Trophoblast cell (in vitro differentiated cells and primary cell): Measurements from ENCODE around the gene TEX2.
A peak's percentile ranks its signal among the peaks of the same experiment; 100 is the strongest.

Experiments used
- DNase-seq, 2 donors: peaks; one replicate each; pipeline ENCODE4 v3.0.0-alpha.2; 2016
- H2AFZ ChIP-seq: 2 replicates; pipeline ENCODE4 v1.6.1; 2013; ENCODE audit warnings: low read length, moderate library complexity, mild to moderate bottlenecking; ENCODE audit not compliant: insufficient read depth, poor library complexity
- H2AK5ac ChIP-seq: 2 replicates; pipeline ENCODE4 v1.6.1; 2013; ENCODE audit warnings: mild to moderate bottlenecking, low read length
- H2BK120ac ChIP-seq: 2 replicates; pipeline ENCODE4 v1.6.1; 2013; ENCODE audit warnings: low read length, mild to moderate bottlenecking, moderate library complexity; ENCODE audit not compliant: insufficient read depth, poor library complexity
- H2BK12ac ChIP-seq: 2 replicates; pipeline ENCODE4 v1.6.1; 2013; ENCODE audit warnings: mild to moderate bottlenecking, low read length, moderate library complexity
- H2BK5ac ChIP-seq: 2 replicates; pipeline ENCODE4 v1.6.1; 2013; ENCODE audit warnings: low read length, low read depth, moderate library complexity, mild to moderate bottlenecking; ENCODE audit not compliant: poor library complexity
- H3K14ac ChIP-seq: 2 replicates; pipeline ENCODE4 v1.6.1; 2013; ENCODE audit warnings: mild to moderate bottlenecking, low read length
- H3K18ac ChIP-seq: 2 replicates; pipeline ENCODE4 v1.6.1; 2013; ENCODE audit warnings: mild to moderate bottlenecking, low read length
- H3K23ac ChIP-seq: 2 replicates; pipeline ENCODE4 v1.6.1; 2013; ENCODE audit warnings: low read length
- H3K27ac ChIP-seq: 2 replicates; pipeline ENCODE4 v1.5.1; 2013; ENCODE audit warnings: low read depth, mild to moderate bottlenecking, inconsistent platforms, low read length, moderate library complexity
- H3K27me3 ChIP-seq: 2 replicates; pipeline ENCODE4 v1.6.1; 2013; ENCODE audit warnings: inconsistent platforms, mild to moderate bottlenecking, low read length, moderate library complexity; ENCODE audit not compliant: insufficient read depth
- H3K36me3 ChIP-seq, 2 experiments: 1 replicate in 1 of 2; 2 replicates in 1 of 2; pipeline ENCODE4 v1.6.1; 2013; ENCODE audit warnings: low read length in 2 of 2, mild to moderate bottlenecking in 2 of 2, moderate library complexity in 1 of 2; ENCODE audit not compliant: insufficient read depth in 2 of 2, control insufficient read depth in 1 of 2
- H3K4ac ChIP-seq: 2 replicates; pipeline ENCODE4 v1.6.1; 2013; ENCODE audit warnings: low read depth, mild to moderate bottlenecking, low read length, moderate library complexity
- H3K4me1 ChIP-seq, 2 experiments: 1 replicate in 1 of 2; 2 replicates in 1 of 2; pipeline ENCODE4 v1.6.1; 2013; ENCODE audit warnings: low read length in 2 of 2, mild to moderate bottlenecking in 2 of 2, moderate library complexity in 1 of 2; ENCODE audit not compliant: insufficient read depth in 2 of 2, control insufficient read depth in 1 of 2
- H3K4me2 ChIP-seq: 2 replicates; pipeline ENCODE4 v1.6.1; 2013; ENCODE audit warnings: inconsistent platforms, mild to moderate bottlenecking, low read length, moderate library complexity
- H3K4me3 ChIP-seq: 2 replicates; pipeline ENCODE4 v1.5.1; 2013; ENCODE audit warnings: mild to moderate bottlenecking, low read depth, low read length, inconsistent platforms
- H3K79me1 ChIP-seq: one replicate; pipeline ENCODE4 v1.6.1; 2013; ENCODE audit warnings: low read length
- H3K79me2 ChIP-seq: 2 replicates; pipeline ENCODE4 v1.6.1; 2013; ENCODE audit warnings: low read length, mild to moderate bottlenecking; ENCODE audit not compliant: control insufficient read depth, insufficient read depth, poor library complexity
- H3K9ac ChIP-seq: 2 replicates; pipeline ENCODE4 v1.6.1; 2013; ENCODE audit warnings: mild to moderate bottlenecking, low read length
- H3K9me3 ChIP-seq: 2 replicates; pipeline ENCODE4 v1.6.1; 2013; ENCODE audit warnings: low read depth, mild to moderate bottlenecking, control low read depth, inconsistent platforms, low read length; ENCODE audit not compliant: insufficient read depth
- H4K12ac ChIP-seq: 2 replicates; pipeline ENCODE4 v1.6.1; 2013; ENCODE audit warnings: low read depth, mild to moderate bottlenecking, low read length, moderate library complexity
- H4K8ac ChIP-seq: 2 replicates; pipeline ENCODE4 v1.6.1; 2013; ENCODE audit warnings: low read depth, mild to moderate bottlenecking, low read length, moderate library complexity
- H4K91ac ChIP-seq: one replicate; pipeline ENCODE4 v1.6.1; 2013; ENCODE audit warnings: low read depth, mild to moderate bottlenecking, low read length, moderate library complexity
- WGBS: extraction: QIAGEN DNeasy Blood & Tissue Kit; methylation state at CpG from one replicate; pipeline ENCODE4 v1.1.7; 2013; ENCODE audit warnings: missing lambda C conversion rate; ENCODE audit not compliant: insufficient read length, insufficient coverage; ENCODE audit errors: extremely low coverage; 5-methylcytosine and 5-hydroxymethylcytosine counted together

The TEX2 gene

DNA sequence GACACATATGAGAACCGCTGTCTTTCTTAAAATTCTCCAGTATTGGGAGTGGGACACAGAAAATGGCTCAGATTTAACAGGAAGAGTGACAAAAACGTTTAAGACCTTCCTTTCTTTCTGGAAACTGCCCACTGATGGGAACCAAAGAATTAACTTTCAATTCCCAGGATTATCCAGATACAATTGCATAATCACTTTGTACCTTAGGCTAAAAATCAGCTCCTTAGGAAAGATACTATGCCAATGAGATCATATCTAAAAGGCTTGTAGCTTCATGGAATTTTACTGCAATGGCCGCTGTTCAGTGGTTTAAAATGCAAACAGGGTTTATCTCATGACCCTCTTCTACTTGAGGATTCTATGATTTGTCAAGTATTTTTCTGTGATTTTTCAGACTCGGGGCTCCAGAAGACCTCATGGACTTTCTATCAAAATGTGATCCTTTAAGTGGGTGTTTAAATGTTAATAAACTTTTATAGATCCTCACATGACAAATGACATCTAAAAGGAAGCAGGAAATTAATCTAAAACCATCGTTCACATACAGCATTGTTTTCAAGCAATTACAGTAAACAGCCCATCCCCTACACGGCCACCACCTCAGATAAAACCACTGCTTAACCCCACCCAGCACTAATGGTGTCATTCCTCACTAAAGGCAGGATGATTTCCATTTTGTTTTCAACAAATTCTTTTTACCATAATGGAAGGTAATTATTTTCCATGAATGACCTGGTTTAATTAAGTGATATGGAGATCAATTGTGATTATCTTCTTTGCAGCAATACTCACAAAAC, 101.5 kb downstream of the TEX2 start:
- H3K23ac ChIP-seq, result no peak overlapping the region
- H4K8ac ChIP-seq, result no peak overlapping the region
- H3K14ac ChIP-seq, result no peak overlapping the region
- H3K4me2 ChIP-seq, result no peak overlapping the region
- no peak overlapping the region for H3K9ac ChIP-seq
- no peaks in the 10 kb centered on the region for H3K9me3 ChIP-seq
- H3K4ac ChIP-seq, result no peak overlapping the region
- H2AK5ac ChIP-seq, result no peak overlapping the region
- no peak overlapping the region for H4K12ac ChIP-seq
- H3K79me1 ChIP-seq, result no peaks in the 10 kb centered on the region
- peaks cover 6 to 9% of the 10 kb centered on the region in 2 experiments for H3K4me1 ChIP-seq
- no peaks in the 10 kb centered on the region for H3K27me3 ChIP-seq
- H2BK5ac ChIP-seq, result no peak overlapping the region
- no peak overlapping the region for H3K4me3 ChIP-seq
- peaks cover 1% of the 10 kb centered on the region for H3K79me2 ChIP-seq
- H2BK120ac ChIP-seq, result no peak overlapping the region
- DNase-seq, result peak in 1 of 2 donors; percentile 69
- H4K91ac ChIP-seq, result no peak overlapping the region
- H2AFZ ChIP-seq, result no peak overlapping the region
- no peak overlapping the region for H2BK12ac ChIP-seq
- H3K36me3 ChIP-seq, result peaks cover 27 to 48% of the 10 kb centered on the region in 2 experiments
- H3K18ac ChIP-seq, result no peak overlapping the region
- H3K27ac ChIP-seq, result no peak overlapping the region
- no CpG with 5 or more reads among the region's 6 CpGs for WGBS

DNA sequence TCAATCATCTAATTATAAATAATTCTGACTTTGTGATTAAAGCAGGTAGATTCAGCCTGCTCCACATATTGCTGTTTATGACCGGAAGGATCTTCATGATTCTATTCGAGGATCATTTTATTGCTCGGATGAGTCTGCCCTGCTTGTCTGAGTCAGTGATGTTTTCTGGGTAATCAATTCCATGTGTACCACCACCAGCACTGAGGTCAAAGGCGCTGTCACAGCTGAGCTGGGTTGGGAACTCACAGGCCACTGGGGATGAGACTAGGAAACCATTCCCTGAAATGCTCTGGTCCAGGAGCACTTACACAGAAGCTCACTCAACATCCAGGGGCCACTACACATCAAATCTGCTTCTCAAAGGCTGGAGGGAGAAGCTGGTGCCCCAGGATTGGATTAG, 102.7 kb downstream of the TEX2 start:
- no peak overlapping the region for H3K9ac ChIP-seq
- peaks cover 26 to 43% of the 10 kb centered on the region in 2 experiments for H3K36me3 ChIP-seq
- H4K91ac ChIP-seq, result no peak overlapping the region
- H3K79me2 ChIP-seq, result peaks cover 1% of the 10 kb centered on the region
- H3K23ac ChIP-seq, result no peak overlapping the region
- H3K9me3 ChIP-seq, result no peaks in the 10 kb centered on the region
- no peak overlapping the region for H3K14ac ChIP-seq
- no peak overlapping the region for H4K8ac ChIP-seq
- no peak overlapping the region for H3K4ac ChIP-seq
- H3K18ac ChIP-seq, result peak overlapping the region; percentile 51
- whole genome bisulfite sequencing, result no CpG with 5 or more reads among the region's 4 CpGs
- no peak overlapping the region for H2BK5ac ChIP-seq
- H2BK12ac ChIP-seq, result no peak overlapping the region
- H2BK120ac ChIP-seq, result no peak overlapping the region
- H3K4me3 ChIP-seq, result no peak overlapping the region
- DNase-seq, result no peak
- H3K79me1 ChIP-seq, result peaks cover 2% of the 10 kb centered on the region
- no peak overlapping the region for H2AK5ac ChIP-seq
- H3K27ac ChIP-seq, result no peak overlapping the region
- H2AFZ ChIP-seq, result no peak overlapping the region
- peaks cover 7 to 10% of the 10 kb centered on the region in 2 experiments for H3K4me1 ChIP-seq
- H3K4me2 ChIP-seq, result no peak overlapping the region
- no peaks in the 10 kb centered on the region for H3K27me3 ChIP-seq
- H4K12ac ChIP-seq, result no peak overlapping the region

DNA sequence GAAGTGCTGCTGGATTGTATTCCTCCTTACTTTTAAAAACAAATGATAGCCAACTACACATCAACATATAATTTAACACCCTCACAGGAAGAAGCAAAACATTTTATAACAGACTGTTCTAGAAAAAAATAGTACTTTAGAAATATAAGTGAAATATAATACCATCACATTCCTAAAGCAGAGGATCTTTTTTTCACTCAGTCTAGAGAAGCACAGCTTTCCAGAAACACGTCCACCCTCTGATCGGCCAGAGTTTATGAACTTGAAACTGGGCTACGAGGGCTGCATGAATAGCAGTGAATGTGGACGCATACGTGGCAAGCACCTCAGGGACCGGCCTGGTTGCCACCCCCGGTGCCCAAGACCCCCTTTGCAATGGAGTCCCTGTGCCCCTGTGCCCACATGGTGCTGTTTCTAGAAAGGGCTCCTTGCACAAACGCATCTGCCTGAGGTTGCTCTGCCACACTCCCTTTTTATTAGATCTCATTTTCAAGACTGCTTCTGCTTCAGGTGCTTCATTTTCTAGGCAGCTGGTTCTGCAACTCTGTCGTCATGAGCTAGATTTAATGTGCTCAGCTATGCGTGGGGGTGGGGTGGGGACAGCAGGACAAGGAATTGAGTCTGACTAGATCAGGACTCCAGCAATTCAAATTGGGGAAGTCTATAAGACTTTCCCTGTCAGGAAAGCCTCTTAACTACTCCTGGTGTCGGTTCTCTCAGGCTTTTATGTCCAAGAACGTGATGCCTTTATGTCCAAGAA, 104.0 kb downstream of the TEX2 start:
- H3K14ac ChIP-seq, result peak overlapping the region; percentile 20

DNA sequence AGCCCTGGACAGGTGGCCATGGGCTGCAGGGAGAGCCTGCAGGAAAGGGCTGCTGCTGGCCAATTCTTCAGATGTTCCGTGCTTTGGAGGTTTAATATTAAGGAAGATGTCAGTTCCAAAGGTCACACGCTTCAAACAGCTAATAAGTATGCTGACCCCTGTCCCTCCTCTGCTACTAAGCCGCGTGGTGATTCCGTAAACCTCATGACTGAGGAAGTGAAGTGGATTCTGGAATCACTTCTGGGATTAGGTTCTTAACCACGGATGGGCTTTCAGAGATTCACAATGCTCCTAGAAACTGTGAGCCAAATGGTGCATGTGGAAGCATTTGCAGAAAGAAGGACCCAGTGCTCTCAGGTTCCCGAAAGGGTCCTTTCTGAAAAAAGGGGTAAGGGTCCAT, 104.7 kb downstream of the TEX2 start:
- Histone ChIP-seq H3K23ac (no peak overlapping the region), H3K9ac (no peak overlapping the region), H3K27ac (no peak overlapping the region), H3K4ac (no peak overlapping the region), H3K4me2 (no peak overlapping the region), H3K4me3 (no peak overlapping the region), H4K91ac (no peak overlapping the region), H3K79me1 (peaks cover 2% of the 10 kb centered on the region), H3K27me3 (no peaks in the 10 kb centered on the region), H2BK120ac (no peak overlapping the region), H3K18ac (no peak overlapping the region), H3K79me2 (peaks cover 1% of the 10 kb centered on the region), H3K9me3 (no peaks in the 10 kb centered on the region), H2AFZ (no peak overlapping the region), H2AK5ac (no peak overlapping the region), H2BK5ac (no peak overlapping the region), H3K4me1 (peaks cover 7 to 10% of the 10 kb centered on the region in 2 experiments), H3K14ac (no peak overlapping the region), H2BK12ac (no peak overlapping the region), H3K36me3 (peaks cover 28 to 41% of the 10 kb centered on the region in 2 experiments), H4K8ac (no peak overlapping the region), H4K12ac (no peak overlapping the region)
- DNase-seq, result no peak
- no CpG with 5 or more reads among the region's 7 CpGs for WGBS

More for the DNA sequence above, 104.0 kb downstream of the TEX2 start:
- H4K12ac ChIP-seq, result no peak overlapping the region
- H3K9ac ChIP-seq, result no peak overlapping the region
- H2AFZ ChIP-seq, result no peak overlapping the region
- H3K4me3 ChIP-seq, result no peak overlapping the region
- no CpG with 5 or more reads among the region's 12 CpGs for WGBS
- no peak overlapping the region for H4K8ac ChIP-seq
- no peaks in the 10 kb centered on the region for H3K9me3 ChIP-seq
- no peak overlapping the region for H3K18ac ChIP-seq
- no peak overlapping the region for H3K23ac ChIP-seq
- H2BK120ac ChIP-seq, result no peak overlapping the region
- peaks cover 29 to 39% of the 10 kb centered on the region in 2 experiments for H3K36me3 ChIP-seq
- H3K4ac ChIP-seq, result no peak overlapping the region
- DNase-seq, result peak; percentile 52 to 65
- peaks cover 1% of the 10 kb centered on the region for H3K79me2 ChIP-seq
- no peak overlapping the region for H3K27ac ChIP-seq
- no peak overlapping the region for H3K4me2 ChIP-seq
- H3K27me3 ChIP-seq, result no peaks in the 10 kb centered on the region
- peaks cover 7 to 10% of the 10 kb centered on the region in 2 experiments for H3K4me1 ChIP-seq
- H2AK5ac ChIP-seq, result no peak overlapping the region
- H2BK12ac ChIP-seq, result no peak overlapping the region
- H4K91ac ChIP-seq, result no peak overlapping the region
- H3K79me1 ChIP-seq, result peaks cover 2% of the 10 kb centered on the region
- H2BK5ac ChIP-seq, result no peak overlapping the region
